Sigmoid colon (tissue), 7 donors: ENCODE data around the gene ALDH16A1. TPM values are rescaled to one million over a fixed set of nuclear protein-coding genes. Genes with fewer than 3 reads are reported as not detected.

Experiments used
- DNase-seq: peaks from one replicate; pipeline ENCODE4 v3.0.0-alpha.2; 2019
- H3K27ac ChIP-seq, 4 donors: fragments of 200-600 bp; sonication (generic); one replicate each; pipeline ENCODE4 v1.5.1; 2016 to 2019; ENCODE audit warnings: mild to moderate bottlenecking in 1 of 4
- H3K27me3 ChIP-seq, 3 donors: fragments of 200-600 bp; sonication (generic); one replicate each; pipeline ENCODE4 v1.5.1; 2019; ENCODE audit warnings: mild to moderate bottlenecking in 1 of 3
- H3K36me3 ChIP-seq, 4 donors: fragments of 200-600 bp; sonication (generic); one replicate each; pipeline ENCODE4 v1.5.1; 2016 to 2019
- H3K4me1 ChIP-seq, 4 donors: fragments of 200-600 bp; sonication (generic); one replicate each; pipeline ENCODE4 v1.5.1; 2017 to 2019
- H3K4me3 ChIP-seq, 4 donors: fragments of 200-600 bp; sonication (generic); one replicate each; pipeline ENCODE4 v1.5.1; 2017 to 2019; ENCODE audit warnings: mild to moderate bottlenecking in 2 of 4, moderate library complexity in 1 of 4
- H3K9me3 ChIP-seq, 4 donors: fragments of 200-600 bp in 3 of 4; sonication (generic) in 3 of 4; one replicate each; pipeline versions ENCODE4 v1.5.1 to v1.6.1; 2013 to 2019
- EP300 ChIP-seq, 4 donors: sonication (generic); formaldehyde crosslinking; IDR thresholded peaks; one replicate each; pipeline ENCODE4 v1.6.1; 2017; ENCODE audit warnings: antibody characterized with exemption in 4 of 4
- POLR2A ChIP-seq, 2 donors: fragments of 450-650 bp; IDR thresholded peaks; one replicate each; pipeline ENCODE4 v1.6.1; 2016; ENCODE audit warnings: antibody characterized with exemption in 2 of 2, mild to moderate bottlenecking in 2 of 2, moderate library complexity in 2 of 2
- POLR2AphosphoS5 ChIP-seq, 4 donors: sonication (generic); formaldehyde crosslinking; IDR thresholded peaks; one replicate each; pipeline ENCODE4 v1.6.1; 2017; ENCODE audit warnings: antibody characterized with exemption in 4 of 4
- WGBS, 2 donors: extraction: QIAGEN DNeasy Blood & Tissue Kit; methylation state at CpG; one replicate each; pipeline ENCODE4 v1.1.7; 2013; 5-methylcytosine and 5-hydroxymethylcytosine counted together
- intact Hi-C: fragments of 100-400 bp; cut with DNase I; formaldehyde crosslinking; loops from one replicate; pipeline ENCODE4 v1.15.1; 2023
- polyA plus RNA-seq, 3 donors: library from polyadenylated mRNA; stranded (reverse); fragments of 200-250 nt; gene quantifications; one replicate each; pipeline ENCODE4 v1.2.3, GENCODE V29; 2013
- total RNA-seq, 4 donors: library from RNA; depleted of rRNA; stranded (reverse); fragments of >200 nt; gene quantifications; one replicate each; pipeline ENCODE4 v1.1.0, GENCODE V29; 2016
- TF ChIP-seq, protein P1 (sequence below), 4 experiments: fragments of 450-650 bp in 3 of 4; fragments of 200-600 bp in 1 of 4; IDR thresholded peaks; one replicate each; pipeline ENCODE4 v1.5.1; 2016 to 2019; ENCODE audit warnings: antibody characterized with exemption in 4 of 4, mild to moderate bottlenecking in 3 of 4, moderate library complexity in 2 of 4
- donor health status: healthy with polysubstance abuse.
- donor health status: Bipolar disorder and iron deficiency.
- donor health status: healthy.

Gene ALDH16A1
- total and polyA plus RNA-seq, 7 donors = 14.1 to 44.2 (median 18.0) TPM

DNA sequence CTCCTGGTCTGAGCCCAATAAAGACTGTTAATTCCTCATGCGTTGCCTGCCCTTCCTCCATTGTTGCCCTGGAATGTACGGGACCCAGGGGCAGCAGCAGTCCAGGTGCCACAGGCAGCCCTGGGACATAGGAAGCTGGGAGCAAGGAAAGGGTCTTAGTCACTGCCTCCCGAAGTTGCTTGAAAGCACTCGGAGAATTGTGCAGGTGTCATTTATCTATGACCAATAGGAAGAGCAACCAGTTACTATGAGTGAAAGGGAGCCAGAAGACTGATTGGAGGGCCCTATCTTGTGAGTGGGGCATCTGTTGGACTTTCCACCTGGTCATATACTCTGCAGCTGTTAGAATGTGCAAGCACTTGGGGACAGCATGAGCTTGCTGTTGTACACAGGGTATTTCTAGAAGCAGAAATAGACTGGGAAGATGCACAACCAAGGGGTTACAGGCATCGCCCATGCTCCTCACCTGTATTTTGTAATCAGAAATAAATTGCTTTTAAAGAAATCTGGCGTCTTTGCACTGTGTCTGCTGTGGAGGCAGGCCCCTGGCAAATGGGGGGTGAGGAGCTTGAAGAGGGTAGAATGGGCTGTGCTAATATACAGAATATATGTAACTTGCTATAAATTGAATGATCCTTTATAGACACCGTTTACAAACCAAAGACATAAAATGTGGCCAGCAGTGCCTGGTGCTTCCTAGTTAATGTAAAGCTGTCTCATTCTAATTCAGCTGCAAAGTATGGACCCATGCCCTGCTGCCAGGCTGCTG lies 39.0 kb downstream of the ALDH16A1 start:
- 44 to 71% methylated on average over 7 of the region's 7 CpGs for WGBS, 2 donors
- Histone ChIP-seq H3K27ac (peak overlapping the region in 1 of 4 donors; percentile 43), H3K4me3 (no peak overlapping the region), H3K27me3 (no peaks in the 10 kb centered on the region), H3K36me3 (peaks cover 18 to 41% (median 33%) of the 10 kb centered on the region in 4 donors), H3K4me1 (peaks cover 0 to 44% (median 35%) of the 10 kb centered on the region in 4 donors), H3K9me3 (no peaks in the 10 kb centered on the region)
- DNase-seq = no peak
- TF ChIP-seq POLR2AphosphoS5 (IDR thresholded peaks at IDR 0.05) (no peak), POLR2A (IDR thresholded peaks at IDR 0.05) (no peak), EP300 (IDR thresholded peaks at IDR 0.05) (no peak)
- TF ChIP-seq, protein P1, sequence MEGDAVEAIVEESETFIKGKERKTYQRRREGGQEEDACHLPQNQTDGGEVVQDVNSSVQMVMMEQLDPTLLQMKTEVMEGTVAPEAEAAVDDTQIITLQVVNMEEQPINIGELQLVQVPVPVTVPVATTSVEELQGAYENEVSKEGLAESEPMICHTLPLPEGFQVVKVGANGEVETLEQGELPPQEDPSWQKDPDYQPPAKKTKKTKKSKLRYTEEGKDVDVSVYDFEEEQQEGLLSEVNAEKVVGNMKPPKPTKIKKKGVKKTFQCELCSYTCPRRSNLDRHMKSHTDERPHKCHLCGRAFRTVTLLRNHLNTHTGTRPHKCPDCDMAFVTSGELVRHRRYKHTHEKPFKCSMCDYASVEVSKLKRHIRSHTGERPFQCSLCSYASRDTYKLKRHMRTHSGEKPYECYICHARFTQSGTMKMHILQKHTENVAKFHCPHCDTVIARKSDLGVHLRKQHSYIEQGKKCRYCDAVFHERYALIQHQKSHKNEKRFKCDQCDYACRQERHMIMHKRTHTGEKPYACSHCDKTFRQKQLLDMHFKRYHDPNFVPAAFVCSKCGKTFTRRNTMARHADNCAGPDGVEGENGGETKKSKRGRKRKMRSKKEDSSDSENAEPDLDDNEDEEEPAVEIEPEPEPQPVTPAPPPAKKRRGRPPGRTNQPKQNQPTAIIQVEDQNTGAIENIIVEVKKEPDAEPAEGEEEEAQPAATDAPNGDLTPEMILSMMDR (IDR thresholded peaks at IDR 0.05) = no peak
- intact Hi-C loops = no loop called here

DNA sequence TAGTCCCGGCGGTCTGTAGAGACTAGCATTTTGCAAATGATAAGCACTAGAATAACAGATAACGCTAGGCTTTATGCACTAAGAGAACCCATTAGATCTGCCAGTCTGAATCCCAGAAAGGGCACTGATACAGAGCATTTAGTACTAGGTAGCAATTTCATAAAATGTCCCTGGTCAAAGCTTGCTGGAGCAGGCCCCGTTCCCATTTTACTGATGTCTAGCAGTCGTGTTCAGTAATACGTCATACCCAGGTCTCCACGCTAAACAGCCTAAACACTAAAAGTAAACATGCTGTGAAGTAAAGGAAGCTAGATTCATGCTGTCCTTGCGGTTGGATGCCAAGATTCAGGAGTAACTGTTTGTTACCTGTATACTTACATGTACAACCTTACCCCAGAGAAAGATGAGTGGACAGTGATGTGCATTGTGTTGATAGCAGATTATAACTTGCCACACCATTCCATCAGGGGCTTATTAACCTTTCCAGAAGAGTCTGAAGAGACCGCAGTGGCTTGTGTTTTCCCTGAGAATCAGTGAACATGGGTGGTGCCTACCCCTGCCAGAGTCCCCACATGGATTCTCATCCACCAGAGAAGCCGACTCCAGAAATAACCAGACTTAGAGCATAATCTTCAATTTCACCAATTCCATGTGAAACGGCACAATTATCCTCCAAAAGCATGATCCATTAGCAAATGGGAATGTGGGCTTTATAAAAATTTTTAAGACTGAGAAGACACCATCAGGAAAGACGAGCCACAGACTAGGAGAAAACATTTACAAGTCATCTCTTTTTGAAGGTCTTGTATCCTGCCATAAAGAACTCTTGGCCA lies 39.8 kb downstream of the ALDH16A1 start:
- H3K27ac ChIP-seq = peak overlapping the region in 1 of 4 donors; percentile 43
- intact Hi-C loops = no loop called here
- no peak for DNase-seq
- H3K36me3 ChIP-seq = peaks cover 25 to 48% (median 39%) of the 10 kb centered on the region in 4 donors
- no peaks in the 10 kb centered on the region for H3K27me3 ChIP-seq
- no peak overlapping the region for H3K4me3 ChIP-seq
- TF ChIP-seq POLR2AphosphoS5 (IDR thresholded peaks at IDR 0.05) (peak in 2 of 4 donors; percentile 34 to 48), EP300 (IDR thresholded peaks at IDR 0.05) (no peak)
- 52 to 67% methylated on average over 12 of the region's 12 CpGs for WGBS, 2 donors
- H3K9me3 ChIP-seq = no peaks in the 10 kb centered on the region
- H3K4me1 ChIP-seq = peaks cover 0 to 51% (median 42%) of the 10 kb centered on the region in 4 donors

DNA sequence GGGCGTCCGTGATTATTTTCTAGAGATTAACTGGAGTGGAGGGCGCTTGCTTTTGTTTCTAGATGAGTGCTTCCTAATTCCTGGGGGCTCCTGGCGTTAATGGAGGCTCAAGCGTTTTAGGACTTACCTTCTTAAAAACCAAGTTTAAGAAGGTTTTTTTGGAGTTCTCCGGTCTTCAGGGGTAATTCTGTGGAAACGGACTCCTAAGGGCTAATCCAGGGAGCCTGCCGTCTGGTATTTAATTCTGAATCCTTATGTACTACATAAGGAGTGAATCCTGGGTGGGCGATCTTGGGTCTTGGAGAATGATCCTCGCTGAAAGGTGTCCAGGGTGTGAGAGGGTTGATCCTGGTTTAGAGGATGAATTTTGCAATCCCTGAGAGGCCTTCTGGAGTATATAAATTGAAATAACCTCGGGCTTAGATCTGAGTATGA lies 43.6 kb downstream of the ALDH16A1 start:
- Histone ChIP-seq H3K36me3 (peaks cover 27 to 50% (median 42%) of the 10 kb centered on the region in 4 donors), H3K9me3 (no peaks in the 10 kb centered on the region), H3K27me3 (no peaks in the 10 kb centered on the region), H3K4me1 (peaks cover 0 to 46% (median 34%) of the 10 kb centered on the region in 4 donors), H3K4me3 (peak overlapping the region; percentile 70 to 95 (median 85)), H3K27ac (peak overlapping the region; percentile 88 to 96 (median 94))
- TF ChIP-seq POLR2AphosphoS5 (IDR thresholded peaks at IDR 0.05) = no peak
- TF ChIP-seq, protein P1 (IDR thresholded peaks at IDR 0.05) = no peak
- no peak for TF ChIP-seq EP300 (IDR thresholded peaks at IDR 0.05)
- no peak for TF ChIP-seq POLR2A (IDR thresholded peaks at IDR 0.05)
- DNase-seq = no peak
- intact Hi-C loops = loop anchor here (1.0 to 5.0 kb wide), 3 partner anchors 9 to 381 kb away; partner anchors contain the start of genes AKT1S1, PRMT1, RPL13A and TBC1D17
- 0% methylated on average over 11 of the region's 11 CpGs for WGBS, 2 donors

DNA sequence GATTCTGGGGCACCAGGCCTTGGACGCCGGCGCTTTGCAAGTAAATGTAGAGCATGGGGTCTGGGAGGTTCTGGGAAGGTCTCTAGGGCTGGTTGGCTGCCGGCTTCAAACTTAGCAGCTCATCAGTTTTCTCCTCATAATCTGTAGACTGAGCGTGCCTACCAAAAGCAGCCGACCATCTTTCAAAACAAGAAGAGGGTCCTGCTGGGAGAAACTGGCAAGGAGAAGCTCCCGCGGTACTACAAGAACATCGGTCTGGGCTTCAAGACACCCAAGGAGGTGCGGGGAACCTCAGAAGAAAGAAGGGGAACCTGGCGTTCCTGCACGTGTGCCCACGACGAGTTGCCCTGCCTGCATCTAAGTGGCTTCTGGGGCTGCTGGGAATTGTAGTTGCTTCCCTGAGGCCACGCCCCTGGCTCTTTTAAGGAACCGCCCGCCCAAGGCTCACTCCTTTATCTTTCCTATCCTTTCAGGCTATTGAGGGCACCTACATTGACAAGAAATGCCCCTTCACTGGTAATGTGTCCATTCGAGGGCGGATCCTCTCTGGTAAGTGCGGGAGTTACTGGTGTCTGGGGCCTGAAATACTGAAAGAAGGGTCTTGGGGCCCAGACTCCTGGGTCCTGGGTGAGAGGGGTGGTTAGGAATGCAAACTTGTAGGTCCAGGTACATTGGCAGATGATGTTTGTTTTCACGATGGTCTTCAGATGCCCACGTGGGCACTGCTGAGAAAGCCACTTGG lies 44.2 kb downstream of the ALDH16A1 start:
- H3K4me1 ChIP-seq = peaks cover 0 to 46% (median 34%) of the 10 kb centered on the region in 4 donors
- H3K36me3 ChIP-seq = peaks cover 27 to 43% (median 35%) of the 10 kb centered on the region in 4 donors
- WGBS, 2 donors = 4 to 20% methylated on average over 22 of the region's 22 CpGs
- no peaks in the 10 kb centered on the region for H3K27me3 ChIP-seq
- intact Hi-C loops = loop anchor here (5.0 kb wide), 2 partner anchors 180 to 380 kb away; partner anchors contain the start of genes AKT1S1, PRMT1 and TBC1D17
- H3K9me3 ChIP-seq = no peaks in the 10 kb centered on the region
- peak; percentile 81 for DNase-seq
- H3K4me3 ChIP-seq = peak overlapping the region; percentile 70 to 95 (median 85)
- TF ChIP-seq POLR2AphosphoS5 (IDR thresholded peaks at IDR 0.05) = peak in 1 of 4 donors; percentile 61
- TF ChIP-seq EP300 (IDR thresholded peaks at IDR 0.05) = no peak
- H3K27ac ChIP-seq = peak overlapping the region; percentile 88 to 96 (median 94)

DNA sequence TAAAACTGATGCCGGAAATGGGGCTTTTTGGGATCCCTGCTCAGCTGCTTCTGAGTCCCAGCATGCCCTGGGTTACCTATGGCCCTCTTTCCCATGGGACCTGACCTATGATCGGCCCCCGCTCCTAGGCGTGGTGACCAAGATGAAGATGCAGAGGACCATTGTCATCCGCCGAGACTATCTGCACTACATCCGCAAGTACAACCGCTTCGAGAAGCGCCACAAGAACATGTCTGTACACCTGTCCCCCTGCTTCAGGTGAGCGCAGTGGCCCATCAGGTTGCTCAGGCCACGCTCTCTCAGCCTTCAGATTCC lies 44.7 kb downstream of the ALDH16A1 start:
- intact Hi-C loops = loop anchor here (5.0 kb wide), 2 partner anchors 180 to 380 kb away; partner anchors contain the start of genes AKT1S1, PRMT1 and TBC1D17
- H3K27ac ChIP-seq = peak overlapping the region; percentile 88 to 96 (median 94)
- no peaks in the 10 kb centered on the region for H3K27me3 ChIP-seq
- no peak for TF ChIP-seq POLR2A (IDR thresholded peaks at IDR 0.05)
- TF ChIP-seq EP300 (IDR thresholded peaks at IDR 0.05) = no peak
- TF ChIP-seq, protein P1 (IDR thresholded peaks at IDR 0.05) = no peak
- TF ChIP-seq POLR2AphosphoS5 (IDR thresholded peaks at IDR 0.05) = no peak
- DNase-seq = no peak
- 72 to 89% methylated on average over 12 of the region's 12 CpGs for WGBS, 2 donors
- peaks cover 27 to 38% (median 30%) of the 10 kb centered on the region in 4 donors for H3K36me3 ChIP-seq
- H3K4me3 ChIP-seq = peak overlapping the region in 1 of 4 donors; percentile 70
- peaks cover 0 to 46% (median 34%) of the 10 kb centered on the region in 4 donors for H3K4me1 ChIP-seq
- no peaks in the 10 kb centered on the region for H3K9me3 ChIP-seq
